ES-I3 (cell line): Measurements from ENCODE around the gene CLCN6.
"Not testable (repeated sequence)": the region's sequence is repeated elsewhere in the genome, so short reads cannot be mapped to it uniquely, and the experiment has no call there.

Experiments
- H3K36me3 ChIP-seq: 2 replicates; pipeline ENCODE4 v1.6.1; 2013; ENCODE audit warnings: mild to moderate bottlenecking, low read length, control low read depth, moderate library complexity; ENCODE audit not compliant: insufficient read depth
- H3K4me1 ChIP-seq: 2 replicates; pipeline ENCODE4 v1.6.1; 2013; ENCODE audit warnings: mild to moderate bottlenecking, control low read depth, low read length; ENCODE audit not compliant: insufficient read depth
- H3K9ac ChIP-seq: 2 replicates; pipeline ENCODE4 v1.6.1; 2013; ENCODE audit warnings: low read depth, mild to moderate bottlenecking, low read length, moderate library complexity
- H3K9me3 ChIP-seq: 2 replicates; pipeline ENCODE4 v1.6.1; 2013; ENCODE audit warnings: mild to moderate bottlenecking, low read length, moderate library complexity; ENCODE audit not compliant: control insufficient read depth, insufficient read depth

The CLCN6 gene

GRCh38 chr1:11796036-11796828 is 9.8 kb upstream of the CLCN6 start:
- Histone ChIP-seq H3K9me3 (no peaks in the 10 kb centered on the region), H3K36me3 (0 out of 2 replicates have a peak, but pooled peaks cover 2% of the 10 kb centered on the region), H3K9ac (no peak overlapping the region), H3K4me1 (no peaks in the 10 kb centered on the region)

GRCh38 chr1:11797525-11798216 is 8.3 kb upstream of the CLCN6 start:
- Histone ChIP-seq H3K9ac (no peak overlapping the region), H3K36me3 (0 out of 2 replicates have a peak, but pooled peaks cover 2% of the 10 kb centered on the region), H3K9me3 (no peaks in the 10 kb centered on the region), H3K4me1 (peaks cover 7% of the 10 kb centered on the region; the same call in 1 of the 2 replicates)

- Histone ChIP-seq H3K36me3 (0 out of 2 replicates have a peak, but pooled peaks cover 2% of the 10 kb centered on the region), H3K4me1 (peaks cover 11% of the 10 kb centered on the region; the same call in 1 of the 2 replicates), H3K9me3 (no peaks in the 10 kb centered on the region), H3K9ac (no peak overlapping the region)
Measured at GRCh38 chr1:11799099-11799498, 6.9 kb upstream of the CLCN6 start.

GRCh38 chr1:11799896-11800295 is 6.1 kb upstream of the CLCN6 start:
- Histone ChIP-seq H3K36me3 (0 out of 2 replicates have a peak, but pooled peaks cover 2% of the 10 kb centered on the region), H3K9ac (no peak overlapping the region), H3K9me3 (no peaks in the 10 kb centered on the region), H3K4me1 (peaks cover 15% of the 10 kb centered on the region; the same call in 1 of the 2 replicates)

- Histone ChIP-seq H3K9ac (no peak overlapping the region), H3K9me3 (no peaks in the 10 kb centered on the region), H3K4me1 (peaks cover 15% of the 10 kb centered on the region; the same call in 1 of the 2 replicates), H3K36me3 (0 out of 2 replicates have a peak, but pooled peaks cover 2% of the 10 kb centered on the region)
Measured at GRCh38 chr1:11800391-11800755, 5.6 kb upstream of the CLCN6 start.

GRCh38 chr1:11800756-11801433 is 5.1 kb upstream of the CLCN6 start:
- Histone ChIP-seq H3K9me3 (no peaks in the 10 kb centered on the region), H3K4me1 (peaks cover 15% of the 10 kb centered on the region; the same call in 1 of the 2 replicates), H3K36me3 (0 out of 2 replicates have a peak, but pooled peaks cover 2% of the 10 kb centered on the region), H3K9ac (no peak overlapping the region)

GRCh38 chr1:11802616-11802972 is 3.4 kb upstream of the CLCN6 start:
- peak overlapping the region; percentile 49; the same call in 1 of the 2 replicates for H3K9ac ChIP-seq
- H3K36me3 ChIP-seq = peaks cover 6% of the 10 kb centered on the region; the same call in 1 of the 2 replicates
- H3K4me1 ChIP-seq = peaks cover 26% of the 10 kb centered on the region
- no peaks in the 10 kb centered on the region for H3K9me3 ChIP-seq

- H3K9ac ChIP-seq = peak overlapping the region; percentile 49; the same call in 1 of the 2 replicates
- peaks cover 6% of the 10 kb centered on the region; the same call in 1 of the 2 replicates for H3K36me3 ChIP-seq
- H3K9me3 ChIP-seq = no peaks in the 10 kb centered on the region
- H3K4me1 ChIP-seq = peaks cover 26% of the 10 kb centered on the region
Measured at GRCh38 chr1:11802973-11803885, 2.8 kb upstream of the CLCN6 start.

GRCh38 chr1:11803924-11804665 is 1.9 kb upstream of the CLCN6 start:
- H3K36me3 ChIP-seq, H3K9me3 ChIP-seq: not testable (repeated sequence)
- Histone ChIP-seq H3K4me1 (peaks cover 26% of the 10 kb centered on the region), H3K9ac (peak overlapping the region; percentile 84; the same call in 1 of the 2 replicates)

GRCh38 chr1:11804666-11805421 is 1.1 kb upstream of the CLCN6 start:
- no peaks in the 10 kb centered on the region for H3K9me3 ChIP-seq
- peak overlapping the region; percentile 84 for H3K9ac ChIP-seq
- H3K36me3 ChIP-seq = peaks cover 6% of the 10 kb centered on the region; the same call in 1 of the 2 replicates
- H3K4me1 ChIP-seq = peaks cover 26% of the 10 kb centered on the region

- Histone ChIP-seq H3K9me3 (no peaks in the 10 kb centered on the region), H3K4me1 (peaks cover 26% of the 10 kb centered on the region), H3K9ac (peak overlapping the region; percentile 89), H3K36me3 (peaks cover 4% of the 10 kb centered on the region)
Measured at GRCh38 chr1:11806307-11806936, 431 bp downstream of the CLCN6 start.

- H3K9me3 ChIP-seq = no peaks in the 10 kb centered on the region
- peak overlapping the region; percentile 89; the same call in 1 of the 2 replicates for H3K9ac ChIP-seq
- H3K36me3 ChIP-seq = peaks cover 4% of the 10 kb centered on the region
- H3K4me1 ChIP-seq = peaks cover 22% of the 10 kb centered on the region
Measured at GRCh38 chr1:11807133-11807532, 1.1 kb downstream of the CLCN6 start.
